PC-9 (cell line): ENCODE measurements around the gene FOXL1. TPM values are rescaled to one million over a fixed set of nuclear protein-coding genes. Genes with fewer than 3 reads are reported as not detected.
"Not testable (repeated sequence)": the region's sequence is repeated elsewhere in the genome, so short reads cannot be mapped to it uniquely, and the experiment has no call there.

Experiments used
- BruUV-seq: library from RNA; stranded (reverse); fragments of 400-500 nt; replicated peaks from 2 replicates; lab custom pipeline; 2021; lab: Mats Ljungman, UMichigan
- CTCF ChIA-PET: fragments of 300-600 bp; sonication (Branson Sonifier 250); formaldehyde crosslinking; loops from one replicate; lab custom pipeline; 2022; ENCODE audit warnings: antibody characterized with exemption; lab: Charles Lee
- POLR2A ChIA-PET: fragments of 300-600 bp; sonication (Branson Sonifier 250); formaldehyde crosslinking; loops from one replicate; lab custom pipeline; 2022; ENCODE audit warnings: antibody characterized with exemption; ENCODE audit not compliant: unreplicated experiment; lab: Charles Lee
- DNase-seq, 2 experiments: peaks; one replicate each; pipeline versions ENCODE4 v3.0.0 to v3.0.0-alpha.2; 2015 to 2022; ENCODE audit warnings: mixed read lengths in 1 of 2
- H2AFZ ChIP-seq: fragments of 200-600 bp; sonication (generic); 2 replicates; pipeline ENCODE4 v1.8.1; 2017; ENCODE audit warnings: antibody characterized with exemption
- H3F3A ChIP-seq: fragments of 200-600 bp; sonication (generic); 2 replicates; pipeline ENCODE4 v1.8.1; 2017; ENCODE audit warnings: antibody characterized with exemption, mild to moderate bottlenecking, low read depth; ENCODE audit not compliant: insufficient read depth
- H3K27ac ChIP-seq: fragments of 200-600 bp; sonication (generic); 2 replicates; pipeline ENCODE4 v1.6.1; 2016; ENCODE audit warnings: mixed run types
- H3K27me3 ChIP-seq: fragments of 200-600 bp; sonication (generic); 2 replicates; pipeline ENCODE4 v1.6.1; 2016; ENCODE audit warnings: low read depth, mixed run types; ENCODE audit not compliant: insufficient read depth
- H3K36me3 ChIP-seq: fragments of 200-600 bp; sonication (generic); 2 replicates; pipeline ENCODE4 v1.6.1; 2016; ENCODE audit warnings: low read depth, mixed run types
- H3K4me1 ChIP-seq: fragments of 200-600 bp; sonication (generic); replicated peaks from 2 replicates; pipeline ENCODE4 v1.6.1; 2016; ENCODE audit warnings: mixed run types; ENCODE audit not compliant: insufficient read depth
- H3K4me2 ChIP-seq: fragments of 200-600 bp; sonication (generic); 2 replicates; pipeline ENCODE4 v1.6.1; 2017; ENCODE audit warnings: mixed run types
- H3K4me3 ChIP-seq: fragments of 200-600 bp; sonication (generic); 2 replicates; pipeline ENCODE4 v1.6.1; 2016; ENCODE audit warnings: mixed run types
- H3K79me2 ChIP-seq: fragments of 200-600 bp; sonication (generic); 2 replicates; pipeline ENCODE4 v1.6.1; 2017; ENCODE audit warnings: low read depth, mixed run types
- H3K9me2 ChIP-seq: fragments of 200-600 bp; sonication (generic); 2 replicates; pipeline ENCODE4 v1.8.1; 2017; ENCODE audit warnings: mild to moderate bottlenecking; ENCODE audit not compliant: insufficient read depth
- H3K9me3 ChIP-seq: fragments of 200-600 bp; sonication (generic); 2 replicates; pipeline ENCODE4 v1.8.1; 2016; ENCODE audit warnings: low read depth; ENCODE audit not compliant: insufficient read depth
- H4K20me1 ChIP-seq: fragments of 200-600 bp; sonication (generic); 2 replicates; pipeline ENCODE4 v1.8.1; 2017; ENCODE audit not compliant: insufficient read depth
- CTCF ChIP-seq: fragments of 200-600 bp; sonication (generic); conservative IDR thresholded peaks from 2 replicates; pipeline ENCODE4 v1.6.1; 2017; ENCODE audit warnings: mixed run types, antibody characterized with exemption, mild to moderate bottlenecking, moderate library complexity
- EZH2 ChIP-seq: fragments of 200-600 bp; sonication (generic); IDR thresholded peaks from 2 replicates; pipeline ENCODE4 v1.8.0; 2017; ENCODE audit warnings: antibody characterized with exemption, low read depth
- intact Hi-C: fragments of 100-400 bp; cut with micrococcal nuclease; formaldehyde crosslinking; loops from one replicate; pipeline ENCODE4 v1.10.0; 2022; ENCODE audit not compliant: unreplicated experiment
- total RNA-seq: library from RNA; stranded (reverse); gene quantifications from 2 replicates; pipeline ENCODE4 v1.2.3, GENCODE V29; 2021

Gene FOXL1
- total RNA-seq, 1 experiment from 2014 or later: not detected

GRCh38 chr16:86584726-86585721 lies 6.7 kb downstream of the FOXL1 start:
- POLR2A ChIA-PET: no interaction called here
- H3K4me1 ChIP-seq: no peaks in the 10 kb centered on the region
- no TSS peak for BruUV-seq
- H2AFZ ChIP-seq: no peak overlapping the region
- H3F3A ChIP-seq: no peaks in the 10 kb centered on the region
- TF ChIP-seq CTCF (no peak), EZH2 (no peak)
- intact Hi-C loops: no loop called here
- CTCF ChIA-PET: no interaction called here
- H3K9me3 ChIP-seq: no peaks in the 10 kb centered on the region
- no peaks in the 10 kb centered on the region for H3K9me2 ChIP-seq
- DNase-seq: no peak
- H3K27ac ChIP-seq: no peak overlapping the region
- no peaks in the 10 kb centered on the region for H3K36me3 ChIP-seq
- H3K4me3 ChIP-seq: no peak overlapping the region
- no peaks in the 10 kb centered on the region for H4K20me1 ChIP-seq
- H3K79me2 ChIP-seq: no peaks in the 10 kb centered on the region
- H3K27me3 ChIP-seq: peaks cover 72% of the 10 kb centered on the region
- H3K4me2 ChIP-seq: no peak overlapping the region

- ChIA-PET POLR2A (no interaction called here), CTCF (no interaction called here)
- Histone ChIP-seq H3K27ac (no peak overlapping the region), H3K4me3 (no peak overlapping the region), H3K9me2 (no peaks in the 10 kb centered on the region), H2AFZ (no peak overlapping the region), H4K20me1 (no peaks in the 10 kb centered on the region), H3K27me3 (peaks cover 72% of the 10 kb centered on the region), H3K36me3 (no peaks in the 10 kb centered on the region), H3K79me2 (no peaks in the 10 kb centered on the region), H3K9me3 (no peaks in the 10 kb centered on the region), H3K4me2 (no peak overlapping the region), H3K4me1 (no peaks in the 10 kb centered on the region), H3F3A (no peaks in the 10 kb centered on the region)
- intact Hi-C loops: no loop called here
- TF ChIP-seq CTCF: no peak
- no peak for TF ChIP-seq EZH2
- BruUV-seq: no TSS peak
- DNase-seq: no peak
Observed at GRCh38 chr16:86585821-86586611, 7.7 kb downstream of the FOXL1 start.

- ChIA-PET CTCF (no interaction called here), POLR2A (no interaction called here)
- no TSS peak for BruUV-seq
- H3K4me2 ChIP-seq: no peak overlapping the region
- TF ChIP-seq EZH2 (no peak), CTCF (no peak)
- DNase-seq: no peak
- H3K79me2 ChIP-seq: no peaks in the 10 kb centered on the region
- intact Hi-C loops: no loop called here
- no peaks in the 10 kb centered on the region for H3F3A ChIP-seq
- H3K9me3 ChIP-seq: no peaks in the 10 kb centered on the region
- H3K36me3 ChIP-seq: no peaks in the 10 kb centered on the region
- no peaks in the 10 kb centered on the region for H4K20me1 ChIP-seq
- H3K27me3 ChIP-seq: peaks cover 73% of the 10 kb centered on the region
- H3K4me1 ChIP-seq: no peaks in the 10 kb centered on the region
- no peak overlapping the region for H3K4me3 ChIP-seq
- no peaks in the 10 kb centered on the region for H3K9me2 ChIP-seq
- no peak overlapping the region for H2AFZ ChIP-seq
- no peak overlapping the region for H3K27ac ChIP-seq
Observed at GRCh38 chr16:86587487-86587886, 9.1 kb downstream of the FOXL1 start.

- intact Hi-C loops, POLR2A ChIA-PET, H4K20me1 ChIP-seq, H3K4me2 ChIP-seq, H3F3A ChIP-seq, DNase-seq, CTCF ChIA-PET, BruUV-seq, H3K27ac ChIP-seq, H3K79me2 ChIP-seq, H3K9me3 ChIP-seq, H3K4me3 ChIP-seq, H3K4me1 ChIP-seq, H3K9me2 ChIP-seq, H2AFZ ChIP-seq, H3K36me3 ChIP-seq: not testable (repeated sequence)
- H3K27me3 ChIP-seq: peaks cover 75% of the 10 kb centered on the region
Observed at GRCh38 chr16:86587955-86588354, 9.6 kb downstream of the FOXL1 start.
